Ecto neural progenitor cell (in vitro differentiated cells): ENCODE results near the gene NYAP1.
A peak's percentile ranks its signal among the peaks of the same experiment; 100 is the strongest.
"Not testable (repeated sequence)": the region's sequence is repeated elsewhere in the genome, so short reads cannot be mapped to it uniquely, and the experiment has no call there.

Experiments used
- DNase-seq: peaks from one replicate; pipeline ENCODE4 v3.0.0-alpha.2; 2018; ENCODE audit warnings: low spot score

NYAP1 gene

DNA sequence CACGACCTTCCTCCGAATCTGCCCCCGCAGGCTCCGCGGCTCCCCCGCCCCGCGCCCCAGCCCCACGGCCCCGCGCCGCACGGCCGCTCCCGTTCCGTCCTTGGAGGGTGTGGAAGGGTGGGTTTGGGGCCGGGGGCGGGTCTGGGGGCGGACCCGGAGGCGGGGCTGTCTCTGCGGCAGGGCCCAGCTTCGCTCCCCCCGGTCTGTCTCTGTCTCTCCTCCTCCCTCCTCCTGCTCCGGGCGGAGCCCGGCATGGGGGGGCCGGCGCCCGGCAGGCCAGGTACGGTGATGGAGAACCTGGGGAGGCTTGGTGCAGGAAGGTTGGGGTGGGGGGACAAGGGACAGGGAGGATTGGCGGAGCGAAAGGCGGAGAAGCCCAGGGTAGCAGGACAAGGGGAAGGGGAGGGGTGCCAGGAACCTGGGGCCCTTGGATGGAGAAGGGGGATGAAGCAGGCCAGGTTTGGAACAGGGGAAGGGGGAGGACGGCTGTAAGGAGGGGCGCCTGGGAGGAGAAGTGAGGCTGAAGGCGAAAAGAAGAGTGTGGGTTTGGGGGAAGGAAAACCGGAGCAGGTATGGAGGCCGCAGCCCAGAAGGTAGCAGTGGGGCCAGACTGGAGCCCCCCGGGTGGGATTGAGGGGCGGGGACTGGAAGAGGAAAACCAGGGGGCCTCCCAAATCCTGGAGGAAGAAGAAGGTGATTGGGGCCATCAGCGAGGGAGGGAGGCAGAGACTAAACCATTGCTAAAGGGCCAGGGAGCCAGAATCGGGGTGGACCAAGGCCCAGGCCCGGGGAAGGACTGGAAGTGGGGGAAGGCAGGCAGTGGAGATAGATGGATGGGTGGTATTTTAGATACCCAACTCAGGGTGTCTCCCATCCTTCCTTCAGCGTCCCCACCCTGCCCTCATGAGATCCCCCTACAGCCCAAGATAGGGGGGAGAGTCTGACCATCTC, at the start of gene NYAP1:
Gene NYAP1, plus strand, starts transcription at position 206 of the 951 bp plus-strand sequence. CDS start 1,385 bp downstream, outside the sequence.
- DNase-seq, result no peak

GRCh38 chr7:100434297-100435144, 49.2 kb upstream of the NYAP1 start:
- no peak for DNase-seq

- DNase-seq, result peak; percentile 66
Observed at GRCh38 chr7:100435401-100436304, 48.1 kb upstream of the NYAP1 start.

GRCh38 chr7:100437150-100438100, 46.3 kb upstream of the NYAP1 start:
- no peak for DNase-seq

DNA sequence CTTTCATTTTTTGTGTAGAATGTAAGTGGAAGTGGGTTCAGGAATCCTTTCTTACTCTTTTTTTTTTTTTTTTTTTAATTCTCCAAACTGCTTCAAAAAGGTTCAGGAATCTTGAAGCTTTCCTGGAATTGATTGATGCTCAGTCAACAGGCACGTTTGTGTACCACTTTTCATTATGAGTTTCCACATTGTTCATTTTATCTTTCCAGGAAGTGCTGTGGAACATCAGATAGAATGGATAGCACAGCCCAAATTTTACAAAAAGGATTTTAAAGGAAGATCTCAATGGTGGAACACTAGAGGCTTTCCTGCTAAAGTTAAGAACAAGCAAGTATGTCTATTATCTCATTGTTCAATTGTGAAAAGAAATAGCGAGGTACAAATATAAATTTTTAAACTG, 45.6 kb upstream of the NYAP1 start:
- DNase-seq, result no peak

DNA sequence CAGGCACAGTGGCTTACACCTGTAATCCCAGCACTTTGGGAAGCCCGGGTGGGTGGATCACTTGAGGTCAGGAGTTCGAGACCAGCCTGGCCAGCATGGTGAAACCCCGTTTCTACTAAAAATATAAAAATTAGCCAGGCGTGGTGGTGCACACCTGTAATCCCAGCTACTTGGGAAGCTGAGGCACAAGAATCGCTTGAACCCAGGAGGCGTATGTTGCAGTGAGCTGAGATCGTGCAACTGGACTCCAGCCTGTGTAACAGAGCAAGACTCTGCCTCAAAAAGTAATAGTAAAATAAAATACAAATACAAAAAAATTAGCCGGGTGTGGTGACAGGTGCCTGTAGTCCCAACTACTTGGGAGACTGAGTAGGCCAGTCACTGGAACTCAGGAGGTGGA, 45.0 kb upstream of the NYAP1 start:
- DNase-seq, result not testable (repeated sequence)

GRCh38 chr7:100439244-100439643, 44.5 kb upstream of the NYAP1 start:
- not testable (repeated sequence) for DNase-seq

DNA sequence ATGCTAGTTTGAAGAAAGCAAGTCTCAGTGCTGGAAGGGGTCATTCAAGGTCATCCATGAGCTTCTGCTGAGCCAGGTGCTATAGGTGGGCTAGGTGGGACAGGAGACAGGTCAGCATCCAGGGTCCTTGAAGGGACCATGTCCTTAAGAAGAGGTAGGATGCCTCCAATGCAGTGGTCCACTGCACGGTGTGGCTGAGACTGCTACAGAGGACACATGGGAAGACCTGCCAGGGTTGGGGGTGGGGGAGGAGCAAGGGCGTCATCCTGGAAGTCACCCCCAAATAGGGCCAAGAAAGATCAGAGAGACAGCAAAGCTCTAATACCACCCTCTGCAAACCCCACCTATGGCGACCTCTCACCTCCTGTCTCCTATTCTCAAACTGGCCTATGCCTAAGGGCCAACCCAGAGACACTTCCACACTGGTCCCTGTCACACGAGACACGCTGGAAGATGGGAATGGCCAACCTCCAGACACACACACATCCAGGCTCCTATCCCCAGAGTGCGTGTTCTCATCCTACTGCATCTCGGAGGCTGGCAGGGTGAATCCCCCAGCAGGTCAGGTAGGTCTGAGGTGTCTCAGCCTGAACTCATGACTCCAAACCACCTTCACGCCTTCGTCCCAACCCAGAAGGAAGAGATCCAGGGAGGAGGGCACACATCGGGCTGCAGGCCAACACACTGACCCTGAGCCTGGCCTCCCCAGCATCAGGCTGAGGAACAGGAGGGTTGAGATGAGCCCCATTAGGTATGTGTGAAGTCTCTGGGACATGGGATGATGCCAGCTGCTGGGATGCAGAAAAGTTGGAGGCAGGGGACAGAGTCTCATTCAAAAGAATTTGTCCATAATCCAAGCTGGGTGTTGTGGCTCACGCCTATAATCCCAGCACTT, 41.8 kb upstream of the NYAP1 start:
- DNase-seq, result no peak

DNA sequence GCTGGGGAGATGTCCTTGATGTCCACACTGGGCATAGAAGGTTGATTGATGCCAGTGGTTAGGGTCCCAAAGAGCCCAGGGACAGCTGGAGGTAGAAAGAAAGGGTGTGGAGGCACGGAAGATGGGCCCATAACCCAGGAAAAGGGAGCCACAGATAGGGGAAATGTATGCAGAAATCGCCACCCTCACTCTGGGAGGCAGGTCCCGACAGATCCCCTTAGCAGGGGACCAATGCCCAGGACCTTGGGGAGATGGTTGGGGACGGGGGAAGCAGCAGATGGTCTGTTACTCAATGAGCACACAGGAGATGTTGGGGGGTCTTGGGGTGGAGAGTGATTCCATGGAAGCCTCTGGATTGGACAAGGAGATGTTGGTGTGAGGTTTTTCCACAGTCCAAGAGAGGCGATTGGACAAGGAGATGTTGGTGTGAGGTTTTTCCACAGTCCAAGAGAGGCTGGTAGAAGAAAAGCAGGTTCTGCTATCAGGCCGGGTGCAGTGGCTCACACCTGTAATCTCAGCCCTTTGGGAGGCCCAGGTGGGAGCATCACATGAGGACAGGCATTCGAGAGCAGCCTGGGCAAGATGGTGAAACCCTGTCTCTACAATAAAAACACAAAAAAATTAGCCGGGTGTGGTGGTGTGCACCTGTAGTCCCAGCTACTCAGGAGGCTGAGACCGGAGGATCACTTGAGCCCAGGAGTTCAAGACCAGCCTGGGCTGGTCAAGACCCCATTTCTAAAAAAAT, 40.5 kb upstream of the NYAP1 start:
- DNase-seq, result no peak

- no peak for DNase-seq
Observed at GRCh38 chr7:100444311-100445278, 39.1 kb upstream of the NYAP1 start.

- DNase-seq, result no peak
Observed at GRCh38 chr7:100446040-100446439, 37.7 kb upstream of the NYAP1 start.

DNA sequence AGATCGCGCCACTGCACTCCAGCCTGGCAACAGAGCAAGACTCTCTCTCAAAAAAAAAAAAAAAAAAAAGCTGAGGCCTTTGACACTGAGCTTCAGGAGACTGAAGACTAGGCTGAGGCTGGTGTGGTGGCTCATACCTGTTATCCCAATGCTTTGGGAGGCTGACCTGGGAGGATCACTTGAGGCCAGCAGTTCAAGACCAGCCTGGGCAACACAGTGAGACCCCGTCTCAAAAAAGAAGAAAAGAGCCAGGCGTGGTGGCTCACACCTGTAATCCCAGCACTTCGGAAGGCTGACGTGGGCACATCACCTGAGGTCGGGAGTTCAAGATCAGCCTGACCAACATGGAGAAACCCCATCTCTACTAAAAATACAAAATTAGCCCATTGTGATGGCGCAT, 36.4 kb upstream of the NYAP1 start:
- DNase-seq, result not testable (repeated sequence)

- no peak for DNase-seq
Observed at GRCh38 chr7:100449190-100449795, 34.4 kb upstream of the NYAP1 start.

DNA sequence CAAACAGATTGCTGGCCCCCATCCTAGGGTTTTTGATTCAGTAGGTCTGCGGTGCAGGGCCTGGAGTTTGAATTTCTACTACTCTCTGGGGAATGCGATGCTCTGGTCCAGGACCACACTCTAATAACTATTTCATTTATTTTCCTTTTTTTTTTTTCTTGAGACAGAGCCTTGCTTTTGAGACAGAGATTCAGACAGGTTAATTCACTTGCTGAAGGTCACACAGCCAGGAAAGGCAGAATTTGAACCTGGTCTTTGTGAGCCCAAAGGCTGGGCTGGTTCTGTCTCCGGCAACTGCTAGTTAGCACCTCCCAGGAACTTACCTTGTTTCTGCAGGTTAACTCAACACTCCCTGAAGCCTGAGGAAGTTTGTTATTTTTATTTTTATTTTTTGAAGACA, 31.2 kb upstream of the NYAP1 start:
- DNase-seq, result no peak

DNA sequence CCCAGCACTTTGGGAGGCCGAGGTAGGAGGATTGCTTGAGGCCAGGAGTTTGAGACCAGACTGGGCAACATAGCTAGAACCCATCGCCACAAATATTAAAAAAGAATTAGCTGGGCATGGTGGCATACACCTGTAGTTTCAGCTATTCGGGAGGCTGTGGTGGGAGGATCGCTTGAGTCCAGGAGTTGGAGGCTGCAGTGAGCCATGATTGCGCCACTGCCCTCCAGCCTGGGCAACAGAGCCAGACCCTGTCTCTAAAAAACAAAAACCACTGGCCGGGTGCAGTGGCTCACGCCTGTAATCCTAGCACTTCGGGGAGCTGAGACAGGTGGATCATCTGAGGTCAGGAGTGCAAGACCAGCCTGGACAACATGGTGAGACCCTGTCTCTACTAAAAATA, 29.9 kb upstream of the NYAP1 start:
- DNase-seq, result not testable (repeated sequence)

DNA sequence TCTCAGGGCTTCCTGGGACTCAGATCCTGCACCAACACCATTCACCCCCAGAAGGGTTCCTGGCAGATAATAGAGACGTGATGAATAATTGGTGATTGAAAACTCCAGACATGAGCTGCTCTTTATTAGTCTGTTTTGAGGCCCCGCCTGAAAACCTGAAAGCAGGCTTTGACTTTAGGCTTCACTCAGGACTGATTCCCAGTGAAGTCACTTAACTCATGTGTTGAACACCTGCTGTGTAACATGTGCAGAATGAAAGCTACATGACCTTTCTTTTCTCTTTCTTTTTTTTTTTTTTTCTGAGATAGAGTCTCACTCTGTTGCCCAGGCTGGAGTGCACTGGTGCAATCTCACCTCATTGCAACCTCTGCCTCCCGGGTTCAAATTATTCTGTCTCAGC, 28.5 kb upstream of the NYAP1 start:
- no peak for DNase-seq

DNA sequence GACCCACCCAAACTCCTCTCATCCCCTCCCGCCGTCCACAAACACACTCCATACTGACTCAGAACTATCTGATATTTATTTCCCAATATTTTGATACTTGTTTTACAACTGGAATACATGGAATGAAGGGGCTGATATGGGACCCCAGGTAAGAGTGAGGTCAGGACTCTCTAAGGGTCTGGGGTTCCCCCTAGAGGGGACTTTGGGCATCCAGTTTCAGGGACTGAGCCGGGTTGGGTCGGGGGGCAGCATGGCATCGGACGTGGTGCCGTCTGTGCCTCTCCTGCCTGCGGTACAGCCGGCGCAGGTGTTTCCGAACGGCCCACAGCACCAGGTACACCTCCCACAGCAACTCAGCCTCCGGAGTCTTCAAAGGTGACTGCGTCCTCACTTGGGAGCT, 27.2 kb upstream of the NYAP1 start:
- no peak for DNase-seq
